ENCODE measurements around the gene PRSS48. TPM values are rescaled to one million over a fixed set of nuclear protein-coding genes. Genes with fewer than 3 reads are reported as not detected.

The PRSS48 gene
- total RNA-seq, 2 donors from 2014 or later: not detected

GRCh38 chr4:151316645-151317044 is 39.7 kb downstream of the PRSS48 start:
- Histone ChIP-seq H3K36me3 (ENCODE audit: control insufficient read depth, insufficient read depth, low read length) (peaks cover 5% of the 10 kb centered on the region), H3K27ac (ENCODE audit: low read depth, low read length) (no peak overlapping the region), H3K27me3 (ENCODE audit: control insufficient read depth, insufficient read depth, low read length, poor library complexity, severe bottlenecking) (no peaks in the 10 kb centered on the region), H3K4me3 (ENCODE audit: low read length) (no peak overlapping the region), H3K4me1 (ENCODE audit: control insufficient read depth, insufficient read depth, low read length) (peaks cover 9% of the 10 kb centered on the region), H3K9ac (ENCODE audit: extremely low read depth, low read length, poor library complexity, severe bottlenecking) (no peak overlapping the region), H3K9me3 (ENCODE audit: control insufficient read depth, low read length) (no peaks in the 10 kb centered on the region)
- Mint-ChIP-seq H3K36me3 (ENCODE audit: low read depth) (peaks cover 13% of the 10 kb centered on the region), H3K4me1 (peaks cover 37% of the 10 kb centered on the region), H3K4me3 (no peak overlapping the region), H3K9me3 (no peaks in the 10 kb centered on the region), H3K27me3 (ENCODE audit: insufficient read depth) (no peaks in the 10 kb centered on the region), H3K27ac (no peak overlapping the region)
- WGBS, 2 experiments (ENCODE audit: insufficient coverage in 1 of 2, insufficient read length in 1 of 2): 91% methylated on average over 2 of the region's 2 CpGs; no CpG with 5 or more reads in 1 of the 2 experiments
- DNase-seq: no peak
- TF ChIP-seq, protein P1, sequence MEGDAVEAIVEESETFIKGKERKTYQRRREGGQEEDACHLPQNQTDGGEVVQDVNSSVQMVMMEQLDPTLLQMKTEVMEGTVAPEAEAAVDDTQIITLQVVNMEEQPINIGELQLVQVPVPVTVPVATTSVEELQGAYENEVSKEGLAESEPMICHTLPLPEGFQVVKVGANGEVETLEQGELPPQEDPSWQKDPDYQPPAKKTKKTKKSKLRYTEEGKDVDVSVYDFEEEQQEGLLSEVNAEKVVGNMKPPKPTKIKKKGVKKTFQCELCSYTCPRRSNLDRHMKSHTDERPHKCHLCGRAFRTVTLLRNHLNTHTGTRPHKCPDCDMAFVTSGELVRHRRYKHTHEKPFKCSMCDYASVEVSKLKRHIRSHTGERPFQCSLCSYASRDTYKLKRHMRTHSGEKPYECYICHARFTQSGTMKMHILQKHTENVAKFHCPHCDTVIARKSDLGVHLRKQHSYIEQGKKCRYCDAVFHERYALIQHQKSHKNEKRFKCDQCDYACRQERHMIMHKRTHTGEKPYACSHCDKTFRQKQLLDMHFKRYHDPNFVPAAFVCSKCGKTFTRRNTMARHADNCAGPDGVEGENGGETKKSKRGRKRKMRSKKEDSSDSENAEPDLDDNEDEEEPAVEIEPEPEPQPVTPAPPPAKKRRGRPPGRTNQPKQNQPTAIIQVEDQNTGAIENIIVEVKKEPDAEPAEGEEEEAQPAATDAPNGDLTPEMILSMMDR (conservative IDR thresholded peaks at IDR 0.05): no peak

DNA sequence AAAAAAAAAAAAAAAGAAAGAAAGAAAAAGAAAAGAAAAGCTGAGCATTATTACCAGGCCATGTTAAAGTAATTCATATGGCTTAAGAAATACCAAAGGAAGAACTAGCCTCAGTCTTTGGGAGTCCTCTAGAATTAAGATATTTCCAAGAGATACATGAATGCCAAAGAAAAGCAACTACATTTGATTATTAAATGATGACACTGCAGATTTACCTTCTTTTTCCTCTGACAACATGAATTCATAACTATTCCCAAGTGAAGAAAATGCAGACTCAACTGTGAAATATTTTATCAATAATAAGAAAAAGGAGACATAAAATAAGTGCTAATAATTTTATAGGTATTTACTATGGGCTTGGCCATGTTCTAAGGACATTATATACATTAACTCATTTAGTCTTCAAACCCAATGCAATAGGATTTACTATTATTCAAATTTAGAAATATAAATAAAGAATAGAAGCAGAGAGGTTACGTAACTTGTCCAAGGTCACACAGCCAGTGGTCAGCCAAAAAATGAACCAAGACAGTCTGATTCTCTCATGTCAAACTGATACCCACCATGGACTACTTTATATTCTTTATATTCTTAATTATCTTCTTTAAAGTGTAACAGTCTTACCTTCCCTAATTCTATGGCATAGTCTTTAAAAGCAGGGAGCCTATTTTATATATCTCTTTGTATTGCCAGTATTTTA is 41.5 kb downstream of the PRSS48 start:
- H3K4me3 Mint-ChIP-seq: no peak overlapping the region
- TF ChIP-seq, protein P1 (conservative IDR thresholded peaks at IDR 0.05): no peak
- no peak for DNase-seq
- Histone ChIP-seq H3K27me3 (ENCODE audit: control insufficient read depth, insufficient read depth, low read length, poor library complexity, severe bottlenecking) (no peaks in the 10 kb centered on the region), H3K4me3 (ENCODE audit: low read length) (no peak overlapping the region), H3K36me3 (ENCODE audit: control insufficient read depth, insufficient read depth, low read length) (no peaks in the 10 kb centered on the region), H3K9me3 (ENCODE audit: control insufficient read depth, low read length) (no peaks in the 10 kb centered on the region), H3K9ac (ENCODE audit: extremely low read depth, low read length, poor library complexity, severe bottlenecking) (no peak overlapping the region), H3K4me1 (ENCODE audit: control insufficient read depth, insufficient read depth, low read length) (peaks cover 8% of the 10 kb centered on the region), H3K27ac (ENCODE audit: low read depth, low read length) (no peak overlapping the region)
- H3K27ac Mint-ChIP-seq: no peak overlapping the region
- WGBS, 2 experiments (ENCODE audit: insufficient coverage in 1 of 2, insufficient read length in 1 of 2): 93% methylated on average over 1 of the region's 1 CpG; no CpG with 5 or more reads in 1 of the 2 experiments
- no peaks in the 10 kb centered on the region for H3K27me3 Mint-ChIP-seq (ENCODE audit: insufficient read depth)
- H3K9me3 Mint-ChIP-seq: no peaks in the 10 kb centered on the region
- H3K4me1 Mint-ChIP-seq: peaks cover 50% of the 10 kb centered on the region
- peaks cover 10% of the 10 kb centered on the region for H3K36me3 Mint-ChIP-seq (ENCODE audit: low read depth)

- TF ChIP-seq, protein P1 (conservative IDR thresholded peaks at IDR 0.05): no peak
- Histone ChIP-seq H3K36me3 (ENCODE audit: control insufficient read depth, insufficient read depth, low read length) (no peaks in the 10 kb centered on the region), H3K27ac (ENCODE audit: low read depth, low read length) (no peak overlapping the region), H3K4me3 (ENCODE audit: low read length) (no peak overlapping the region), H3K9me3 (ENCODE audit: control insufficient read depth, low read length) (no peaks in the 10 kb centered on the region), H3K4me1 (ENCODE audit: control insufficient read depth, insufficient read depth, low read length) (no peaks in the 10 kb centered on the region), H3K9ac (ENCODE audit: extremely low read depth, low read length, poor library complexity, severe bottlenecking) (no peak overlapping the region), H3K27me3 (ENCODE audit: control insufficient read depth, insufficient read depth, low read length, poor library complexity, severe bottlenecking) (no peaks in the 10 kb centered on the region)
- H3K27me3 Mint-ChIP-seq (ENCODE audit: insufficient read depth): no peaks in the 10 kb centered on the region
- WGBS, 2 experiments (ENCODE audit: insufficient coverage in 1 of 2, insufficient read length in 1 of 2): 91 to 100% methylated on average over 1 of the region's 1 CpG
- H3K4me1 Mint-ChIP-seq: peaks cover 42% of the 10 kb centered on the region
- H3K36me3 Mint-ChIP-seq (ENCODE audit: low read depth): peaks cover 10% of the 10 kb centered on the region
- no peak for DNase-seq
- no peak overlapping the region for H3K4me3 Mint-ChIP-seq
- no peak overlapping the region for H3K27ac Mint-ChIP-seq
- H3K9me3 Mint-ChIP-seq: no peaks in the 10 kb centered on the region
Observed at GRCh38 chr4:151319490-151319889, 42.5 kb downstream of the PRSS48 start.

All from endodermal cell (in vitro differentiated cells).